GM21619 (cell line): ENCODE measurements around the gene UBE2R2.
"Not testable (repeated sequence)": the region's sequence is repeated elsewhere in the genome, so short reads cannot be mapped to it uniquely, and the experiment has no call there.

ENCODE experiments used
- ATAC-seq: cut with Tn5 transposase; IDR thresholded peaks from one replicate; pipeline ENCODE4 v1.9.1; 2021; ENCODE audit not compliant: unreplicated experiment

The UBE2R2 gene

GRCh38 chr9:33837138-33837537, 20.2 kb downstream of the UBE2R2 start:
- no peak for ATAC-seq

- no peak for ATAC-seq
Measured at GRCh38 chr9:33840381-33840780, 23.4 kb downstream of the UBE2R2 start.

GRCh38 chr9:33843312-33843961, 26.5 kb downstream of the UBE2R2 start:
- no peak for ATAC-seq

GRCh38 chr9:33846231-33846630, 29.3 kb downstream of the UBE2R2 start:
- no peak for ATAC-seq

GRCh38 chr9:33847894-33848205, 30.9 kb downstream of the UBE2R2 start:
- ATAC-seq = not testable (repeated sequence)

- ATAC-seq = no peak
Measured at GRCh38 chr9:33850267-33850629, 33.3 kb downstream of the UBE2R2 start.

- ATAC-seq = no peak
Measured at GRCh38 chr9:33850677-33851076, 33.7 kb downstream of the UBE2R2 start.

- no peak for ATAC-seq
Measured at GRCh38 chr9:33851301-33851700, 34.3 kb downstream of the UBE2R2 start.

GRCh38 chr9:33852216-33852826, 35.4 kb downstream of the UBE2R2 start:
- ATAC-seq = no peak

GRCh38 chr9:33856247-33856646, 39.3 kb downstream of the UBE2R2 start:
- ATAC-seq = no peak

GRCh38 chr9:33858423-33858822, 41.5 kb downstream of the UBE2R2 start:
- no peak for ATAC-seq

- ATAC-seq = no peak
Measured at GRCh38 chr9:33860200-33860871, 43.4 kb downstream of the UBE2R2 start.

GRCh38 chr9:33861917-33862453, 45.0 kb downstream of the UBE2R2 start:
- ATAC-seq = no peak

- not testable (repeated sequence) for ATAC-seq
Measured at GRCh38 chr9:33863027-33863426, 46.1 kb downstream of the UBE2R2 start.

- no peak for ATAC-seq
Measured at GRCh38 chr9:33867747-33868439, 50.9 kb downstream of the UBE2R2 start.

- ATAC-seq = no peak
Measured at GRCh38 chr9:33868440-33868973, 51.5 kb downstream of the UBE2R2 start.

GRCh38 chr9:33869243-33869642, 52.3 kb downstream of the UBE2R2 start:
- not testable (repeated sequence) for ATAC-seq

GRCh38 chr9:33877727-33878489, 60.9 kb downstream of the UBE2R2 start:
- no peak for ATAC-seq

- no peak for ATAC-seq
Measured at GRCh38 chr9:33878691-33879366, 61.9 kb downstream of the UBE2R2 start.
